ENCODE data around the gene ST3GAL4. TPM values are rescaled to one million over a fixed set of nuclear protein-coding genes. Genes with fewer than 3 reads are reported as not detected.

ST3GAL4 gene
- total RNA-seq, 4 donors from 2014 or later: 40.0 to 52.4 (median 40.5) TPM

DNA sequence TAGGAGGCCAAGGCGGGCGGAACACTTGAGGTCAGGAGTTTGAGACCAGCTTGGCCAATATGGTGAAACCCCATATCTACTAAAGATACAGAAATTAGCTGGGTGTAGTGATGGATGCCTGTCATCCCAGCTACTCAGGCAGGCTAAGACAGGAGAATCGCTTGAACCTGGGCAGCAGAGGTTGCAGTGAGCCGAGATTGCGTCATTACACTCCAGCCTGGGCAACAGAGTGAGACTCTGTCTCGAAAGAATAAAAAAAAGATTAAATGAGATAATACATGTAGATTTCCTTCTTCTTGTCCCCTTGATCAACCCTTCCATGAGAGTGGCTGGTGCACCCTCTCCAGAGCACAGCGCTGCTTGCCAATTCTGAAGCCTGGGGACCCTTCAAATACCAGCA is 106.9 kb downstream of the ST3GAL4 start:
- TF ChIP-seq POLR2AphosphoS5 (IDR thresholded peaks at IDR 0.05) (no peak), EP300 (IDR thresholded peaks at IDR 0.05) (no peak), POLR2A (IDR thresholded peaks at IDR 0.05; ENCODE audit: low read depth) (no peak)
- TF ChIP-seq, protein P1, sequence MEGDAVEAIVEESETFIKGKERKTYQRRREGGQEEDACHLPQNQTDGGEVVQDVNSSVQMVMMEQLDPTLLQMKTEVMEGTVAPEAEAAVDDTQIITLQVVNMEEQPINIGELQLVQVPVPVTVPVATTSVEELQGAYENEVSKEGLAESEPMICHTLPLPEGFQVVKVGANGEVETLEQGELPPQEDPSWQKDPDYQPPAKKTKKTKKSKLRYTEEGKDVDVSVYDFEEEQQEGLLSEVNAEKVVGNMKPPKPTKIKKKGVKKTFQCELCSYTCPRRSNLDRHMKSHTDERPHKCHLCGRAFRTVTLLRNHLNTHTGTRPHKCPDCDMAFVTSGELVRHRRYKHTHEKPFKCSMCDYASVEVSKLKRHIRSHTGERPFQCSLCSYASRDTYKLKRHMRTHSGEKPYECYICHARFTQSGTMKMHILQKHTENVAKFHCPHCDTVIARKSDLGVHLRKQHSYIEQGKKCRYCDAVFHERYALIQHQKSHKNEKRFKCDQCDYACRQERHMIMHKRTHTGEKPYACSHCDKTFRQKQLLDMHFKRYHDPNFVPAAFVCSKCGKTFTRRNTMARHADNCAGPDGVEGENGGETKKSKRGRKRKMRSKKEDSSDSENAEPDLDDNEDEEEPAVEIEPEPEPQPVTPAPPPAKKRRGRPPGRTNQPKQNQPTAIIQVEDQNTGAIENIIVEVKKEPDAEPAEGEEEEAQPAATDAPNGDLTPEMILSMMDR (IDR thresholded peaks at IDR 0.05): no peak
- Histone ChIP-seq H3K27me3 (peaks cover 0 to 77% (median 0%) of the 10 kb centered on the region in 4 donors), H3K9me3 (no peaks in the 10 kb centered on the region), H3K27ac (replicated peaks in 1 of 4) (no peak overlapping the region), H3K4me3 (no peak overlapping the region), H3K4me1 (peaks cover 0 to 14% (median 12%) of the 10 kb centered on the region in 4 donors), H3K36me3 (no peaks in the 10 kb centered on the region)
- intact Hi-C loops (cut with DNase I): no loop called here
- 97% methylated on average over 7 of the region's 7 CpGs for WGBS
- DNase-seq (ENCODE audit: extremely low spot score): no peak

Small RNA genes within 50 kb of the gene (small RNA-seq; reads per million reads assigned to genes)
- 0 reads per million in 3 donors for gene AP001318.3

Other genes with a start within 250 kb of the ST3GAL4 start
- gene RPUSD4, start 144.0 kb upstream of the ST3GAL4 start, total RNA-seq: 10 to 100 TPM; 15.0 to 19.9 (median 17.6) TPM
- gene FAM118B, start 143.9 kb upstream of the ST3GAL4 start, total RNA-seq: 10 to 100 TPM; 14.1 to 22.8 (median 17.9) TPM
- 10 to 100 TPM; 52.7 to 82.0 (median 77.7) TPM for gene SRPRA, start 86.8 kb upstream of the ST3GAL4 start, total RNA-seq
- 10 to 100 TPM; 10.9 to 13.1 (median 12.2) TPM for gene FOXRED1, start 86.5 kb upstream of the ST3GAL4 start, total RNA-seq
- gene TIRAP, start 72.6 kb upstream of the ST3GAL4 start, total RNA-seq: 10 to 100 TPM in 3 of 4 donors, 1 to 10 TPM in 1; 8.3 to 14.3 (median 13.4) TPM
- gene DCPS, start 51.6 kb upstream of the ST3GAL4 start, total RNA-seq: 10 to 100 TPM in 3 of 4 donors, 1 to 10 TPM in 1; 8.0 to 18.4 (median 14.3) TPM